Measurements from ENCODE around the gene VPS36. TPM values are rescaled to one million over a fixed set of nuclear protein-coding genes. Genes with fewer than 3 reads are reported as not detected.
"Not testable (repeated sequence)": the region's sequence is repeated elsewhere in the genome, so short reads cannot be mapped to it uniquely, and the experiment has no call there.

Gene VPS36
- total and polyA plus RNA-seq, 12 donors: 14.4 to 36.5 (median 32.2) TPM

DNA sequence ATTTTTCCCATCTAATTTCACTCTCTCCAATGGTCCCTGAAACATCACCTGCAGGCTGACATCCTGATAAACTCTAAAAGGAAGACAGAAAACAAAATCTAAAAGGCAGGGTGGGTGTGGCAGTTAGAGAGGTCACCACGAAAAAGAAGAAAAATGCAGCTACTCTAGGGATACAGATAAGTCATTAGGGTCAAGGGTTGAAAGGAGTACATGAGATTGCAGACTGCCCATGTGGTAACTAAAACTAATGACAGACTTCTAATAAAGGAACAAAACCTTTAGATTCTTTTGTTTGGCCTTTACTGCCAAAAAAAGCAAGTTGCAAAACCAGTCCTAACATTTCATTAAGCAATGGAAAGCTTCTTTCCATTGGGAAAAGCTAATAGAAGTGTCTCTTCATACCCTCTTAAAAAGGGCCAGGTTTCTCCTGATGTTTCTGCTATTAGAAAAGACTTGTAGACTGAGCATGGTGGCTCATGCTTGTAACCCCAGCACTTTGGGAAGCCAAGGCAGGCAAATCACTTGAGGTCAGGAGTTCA lies 75.5 kb downstream of the VPS36 start:
- intact Hi-C loops (cut with DNase I): no loop called here
- DNase-seq (no peak), ATAC-seq (no peak)
- Histone ChIP-seq H3K27ac (no peak overlapping the region), H3K4me3 (no peak overlapping the region), H3K4me1 (peaks cover 0 to 16% (median 0%) of the 10 kb centered on the region in 9 donors), H3K27me3 (no peaks in the 10 kb centered on the region), H3K36me3 (peaks cover 0 to 41% (median 9%) of the 10 kb centered on the region in 9 donors), H3K9me3 (no peaks in the 10 kb centered on the region)
- WGBS, 2 donors: 38 to 51% methylated on average over 1 of the region's 1 CpG
- TF ChIP-seq, protein P1, sequence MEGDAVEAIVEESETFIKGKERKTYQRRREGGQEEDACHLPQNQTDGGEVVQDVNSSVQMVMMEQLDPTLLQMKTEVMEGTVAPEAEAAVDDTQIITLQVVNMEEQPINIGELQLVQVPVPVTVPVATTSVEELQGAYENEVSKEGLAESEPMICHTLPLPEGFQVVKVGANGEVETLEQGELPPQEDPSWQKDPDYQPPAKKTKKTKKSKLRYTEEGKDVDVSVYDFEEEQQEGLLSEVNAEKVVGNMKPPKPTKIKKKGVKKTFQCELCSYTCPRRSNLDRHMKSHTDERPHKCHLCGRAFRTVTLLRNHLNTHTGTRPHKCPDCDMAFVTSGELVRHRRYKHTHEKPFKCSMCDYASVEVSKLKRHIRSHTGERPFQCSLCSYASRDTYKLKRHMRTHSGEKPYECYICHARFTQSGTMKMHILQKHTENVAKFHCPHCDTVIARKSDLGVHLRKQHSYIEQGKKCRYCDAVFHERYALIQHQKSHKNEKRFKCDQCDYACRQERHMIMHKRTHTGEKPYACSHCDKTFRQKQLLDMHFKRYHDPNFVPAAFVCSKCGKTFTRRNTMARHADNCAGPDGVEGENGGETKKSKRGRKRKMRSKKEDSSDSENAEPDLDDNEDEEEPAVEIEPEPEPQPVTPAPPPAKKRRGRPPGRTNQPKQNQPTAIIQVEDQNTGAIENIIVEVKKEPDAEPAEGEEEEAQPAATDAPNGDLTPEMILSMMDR (IDR thresholded peaks at IDR 0.05): no peak

DNA sequence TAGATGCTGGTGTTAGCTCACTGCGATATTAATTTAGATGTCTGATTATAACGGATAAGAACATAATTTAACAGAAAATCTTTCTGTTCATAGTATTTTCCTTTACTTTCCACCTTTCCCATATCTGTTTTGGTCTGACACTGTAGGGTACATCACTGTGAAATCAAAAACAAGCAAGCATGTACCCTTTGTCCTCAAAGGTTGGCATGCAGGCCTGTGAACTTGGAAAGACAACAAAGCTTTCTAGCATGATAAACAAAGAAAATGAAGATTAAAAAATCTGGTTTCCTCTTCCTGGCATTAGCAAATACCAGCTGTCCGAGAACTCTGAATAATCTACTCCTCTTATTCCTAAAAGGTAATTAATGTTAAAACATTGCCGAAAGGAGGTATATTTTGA lies 76.0 kb downstream of the VPS36 start:
- Histone ChIP-seq H3K27me3 (no peaks in the 10 kb centered on the region), H3K4me1 (peaks cover 0 to 16% (median 0%) of the 10 kb centered on the region in 9 donors), H3K9me3 (no peaks in the 10 kb centered on the region), H3K36me3 (peaks cover 0 to 38% (median 9%) of the 10 kb centered on the region in 9 donors), H3K27ac (no peak overlapping the region), H3K4me3 (no peak overlapping the region)
- intact Hi-C loops (cut with DNase I): no loop called here
- ATAC-seq (no peak), DNase-seq (no peak)
- TF ChIP-seq, protein P1 (IDR thresholded peaks at IDR 0.05): no peak
- WGBS, 2 donors: 90 to 95% methylated on average over 4 of the region's 4 CpGs

DNA sequence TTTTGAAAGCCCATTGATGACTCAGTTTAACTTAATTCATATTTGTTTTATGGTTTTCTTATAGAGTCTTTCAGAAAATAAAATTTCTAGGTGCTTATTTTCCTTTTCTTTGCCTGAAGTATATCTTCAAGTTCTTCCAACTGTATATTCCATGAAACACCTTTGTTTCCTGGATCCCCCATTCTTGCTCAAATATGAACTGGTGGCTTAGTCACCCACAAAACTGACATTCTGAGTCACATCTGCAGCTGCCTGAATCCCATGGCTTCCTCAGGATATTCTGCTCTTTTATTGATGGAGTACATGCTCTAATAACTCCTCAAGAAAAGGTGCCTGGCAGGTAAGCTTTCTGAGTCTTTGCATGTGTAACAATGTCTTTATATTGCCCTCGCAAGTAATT lies 77.2 kb downstream of the VPS36 start:
- ATAC-seq; H3K27ac ChIP-seq; H3K9me3 ChIP-seq; DNase-seq; intact Hi-C loops (cut with DNase I); H3K27me3 ChIP-seq; H3K4me3 ChIP-seq: not testable (repeated sequence)
- 98 to 100% methylated on average over 1 of the region's 1 CpG for WGBS, 2 donors
- Histone ChIP-seq H3K4me1 (peaks cover 0 to 16% (median 0%) of the 10 kb centered on the region in 9 donors), H3K36me3 (peaks cover 0 to 27% (median 9%) of the 10 kb centered on the region in 9 donors)

DNA sequence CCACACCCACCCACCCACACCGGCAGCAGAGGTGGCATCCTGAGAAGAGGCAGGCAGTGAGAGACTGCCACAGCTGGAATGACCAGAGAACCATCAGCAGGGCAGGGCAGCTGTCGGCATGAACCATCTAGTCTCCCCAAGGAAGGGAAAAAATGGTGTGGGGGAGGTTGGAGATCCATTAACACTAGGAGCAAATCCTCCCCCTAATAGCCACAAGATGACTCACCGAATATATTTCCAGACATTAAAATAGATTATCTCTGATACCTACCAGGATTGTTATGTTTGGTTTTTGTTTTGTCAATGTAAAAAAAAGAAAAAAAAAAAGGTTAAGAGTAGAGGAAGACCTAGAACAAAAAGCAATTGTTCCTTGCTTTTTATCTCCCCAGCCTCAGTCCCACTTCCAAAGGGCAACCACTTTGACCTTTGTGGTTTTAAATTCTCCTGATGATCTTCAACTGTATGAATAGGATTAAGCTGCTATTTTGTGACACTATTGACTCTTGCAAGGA lies 78.6 kb downstream of the VPS36 start:
- H3K27ac ChIP-seq: no peak overlapping the region
- H3K36me3 ChIP-seq: peaks cover 0 to 12% (median 0%) of the 10 kb centered on the region in 9 donors
- TF ChIP-seq, protein P1 (IDR thresholded peaks at IDR 0.05): no peak
- 43 to 49% methylated on average over 3 of the region's 3 CpGs for WGBS, 2 donors
- no peak overlapping the region for H3K4me3 ChIP-seq
- intact Hi-C loops (cut with DNase I): no loop called here
- DNase-seq (no peak), ATAC-seq (peak in 4 of 8 donors; percentile 48 to 76 (median 60))
- no peaks in the 10 kb centered on the region for H3K9me3 ChIP-seq
- peaks cover 0 to 16% (median 0%) of the 10 kb centered on the region in 9 donors for H3K4me1 ChIP-seq
- no peaks in the 10 kb centered on the region for H3K27me3 ChIP-seq

DNA sequence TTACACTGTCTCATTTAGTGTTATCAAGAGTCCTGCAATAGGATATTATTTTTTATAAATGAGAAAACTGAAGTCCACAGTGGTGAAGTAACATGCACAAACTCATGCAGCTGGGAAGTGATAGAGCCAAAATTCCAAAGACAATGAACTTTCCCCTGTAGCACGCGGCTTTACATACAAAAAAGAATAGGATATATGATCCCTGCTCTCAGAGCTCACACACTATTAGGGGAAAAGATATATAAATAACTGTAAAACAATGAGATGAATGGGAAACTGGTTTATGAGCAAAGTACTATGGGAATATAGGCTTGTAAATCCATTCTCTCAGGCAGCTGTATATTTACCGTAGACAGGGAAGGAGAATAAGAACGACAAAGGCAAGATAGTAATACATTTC lies 84.1 kb downstream of the VPS36 start:
- Histone ChIP-seq H3K4me3 (no peak overlapping the region), H3K27me3 (no peaks in the 10 kb centered on the region), H3K4me1 (peaks cover 0 to 10% (median 0%) of the 10 kb centered on the region in 9 donors), H3K9me3 (no peaks in the 10 kb centered on the region), H3K36me3 (no peaks in the 10 kb centered on the region), H3K27ac (no peak overlapping the region)
- no peak for ATAC-seq
- TF ChIP-seq, protein P1 (IDR thresholded peaks at IDR 0.05): no peak
- intact Hi-C loops (cut with DNase I): no loop called here
- no peak for DNase-seq
- 80 to 84% methylated on average over 4 of the region's 4 CpGs for WGBS, 2 donors
